HG02970 (cell line): ENCODE measurements around the gene SCGB3A1.

Experiments used
- ATAC-seq: cut with Tn5 transposase; IDR thresholded peaks from one replicate; pipeline ENCODE4 v1.9.1; 2021; ENCODE audit warnings: mild to moderate bottlenecking, moderate library complexity, moderate number of reproducible peaks; ENCODE audit not compliant: unreplicated experiment, low FRiP score

The SCGB3A1 gene, protein sequence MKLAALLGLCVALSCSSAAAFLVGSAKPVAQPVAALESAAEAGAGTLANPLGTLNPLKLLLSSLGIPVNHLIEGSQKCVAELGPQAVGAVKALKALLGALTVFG

DNA sequence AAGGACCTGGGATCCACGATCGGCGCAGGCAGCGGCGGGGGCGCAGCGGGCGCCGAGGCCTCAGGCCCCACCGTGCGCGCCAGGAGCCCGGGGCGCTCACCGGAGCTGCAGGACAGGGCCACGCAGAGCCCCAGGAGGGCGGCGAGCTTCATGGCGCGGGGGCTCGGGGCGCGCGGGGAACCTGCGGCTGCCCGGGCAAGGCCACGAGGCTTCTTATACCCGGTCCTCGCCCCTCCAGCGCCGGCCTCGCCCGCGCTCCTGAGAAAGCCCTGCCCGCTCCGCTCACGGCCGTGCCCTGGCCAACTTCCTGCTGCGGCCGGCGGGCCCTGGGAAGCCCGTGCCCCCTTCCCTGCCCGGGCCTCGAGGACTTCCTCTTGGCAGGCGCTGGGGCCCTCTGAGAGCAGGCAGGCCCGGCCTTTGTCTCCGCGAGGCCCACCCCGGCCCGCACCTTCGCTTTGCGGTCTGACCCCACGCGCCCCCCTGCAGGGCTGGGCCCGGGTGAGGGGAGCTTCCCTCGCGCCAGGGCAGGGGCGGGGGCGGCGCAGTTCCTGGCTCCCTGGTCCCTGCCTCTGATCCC lies at the start of gene SCGB3A1:
Gene SCGB3A1 (minus strand): TSS at position 189 of the 577 bp plus-strand sequence. CDS start 37 bp downstream, at position 152.
- no peak for ATAC-seq

DNA sequence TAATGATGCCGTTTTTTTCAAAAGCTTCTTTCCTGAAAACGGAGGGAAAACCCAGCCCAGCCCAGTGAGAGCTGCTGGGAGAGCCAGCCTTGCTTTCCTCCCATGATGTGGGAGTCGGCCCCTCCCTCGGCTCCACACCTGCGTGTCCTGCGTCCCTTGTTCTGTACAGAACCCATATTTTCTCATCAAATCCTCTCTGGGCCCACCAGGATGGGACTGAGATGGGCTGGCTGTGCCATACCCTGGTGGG lies 49.2 kb upstream of the SCGB3A1 start:
- ATAC-seq = no peak

DNA sequence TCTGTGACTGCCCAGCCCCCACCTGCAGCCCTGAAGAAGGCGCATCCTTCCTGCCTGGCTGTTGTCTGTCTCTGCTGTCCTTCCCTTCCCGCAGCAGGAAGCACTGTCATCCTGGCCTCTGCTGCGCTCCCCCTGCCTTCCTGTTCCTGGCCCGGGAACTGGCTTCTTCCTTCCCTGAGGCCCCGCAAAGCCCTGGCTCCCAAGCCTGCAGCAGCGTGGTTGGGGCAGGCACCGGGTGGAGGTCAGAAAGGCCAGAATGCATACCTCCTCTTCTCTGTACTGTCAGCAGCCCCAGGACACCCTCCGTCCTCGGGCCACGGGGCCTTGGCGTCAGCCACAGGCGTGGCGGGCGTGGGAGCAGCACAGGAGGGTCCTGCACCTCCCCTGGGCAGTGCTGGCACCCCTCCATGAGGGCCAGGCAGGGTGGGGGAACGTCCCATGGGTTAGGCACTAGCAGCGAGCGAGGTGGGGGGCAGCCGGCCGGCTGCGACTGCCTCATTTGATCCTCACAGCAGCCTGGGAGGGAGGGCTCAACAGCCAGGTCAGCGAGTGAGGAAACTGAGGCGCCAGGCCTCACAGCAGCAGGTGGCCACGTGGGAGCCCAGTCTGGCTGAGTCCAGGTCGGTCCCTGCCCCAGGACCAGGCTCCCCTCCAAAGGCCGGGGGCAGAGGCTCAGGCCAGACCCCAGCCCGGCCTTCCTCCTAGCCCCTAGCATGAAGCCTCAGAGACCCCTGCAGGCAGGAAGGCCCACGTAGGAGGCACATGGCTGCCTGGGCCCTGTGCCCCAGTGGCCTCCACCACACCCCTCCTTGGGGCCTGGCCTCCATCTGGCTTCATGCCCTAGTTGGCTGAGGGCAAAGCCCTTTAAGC lies 48.7 kb upstream of the SCGB3A1 start:
- no peak for ATAC-seq

DNA sequence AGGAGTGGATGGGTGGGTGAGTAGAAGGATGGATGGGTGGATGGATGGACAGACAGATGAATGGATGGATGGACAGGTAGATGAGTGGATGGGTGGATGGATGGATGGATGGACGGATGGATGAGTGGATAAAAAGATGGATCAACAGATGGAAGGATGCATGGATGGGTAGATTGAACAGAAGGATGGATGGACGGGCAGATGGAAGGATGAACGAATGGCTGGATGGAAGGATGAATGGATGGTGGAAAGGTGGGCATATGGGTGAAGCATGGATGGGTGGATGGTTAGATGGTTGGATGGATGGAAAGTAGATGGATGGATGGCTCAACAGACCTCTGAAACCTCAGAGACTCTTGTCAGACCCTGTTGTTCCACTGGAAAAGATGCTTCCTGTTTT lies 48.0 kb upstream of the SCGB3A1 start:
- ATAC-seq = no peak

DNA sequence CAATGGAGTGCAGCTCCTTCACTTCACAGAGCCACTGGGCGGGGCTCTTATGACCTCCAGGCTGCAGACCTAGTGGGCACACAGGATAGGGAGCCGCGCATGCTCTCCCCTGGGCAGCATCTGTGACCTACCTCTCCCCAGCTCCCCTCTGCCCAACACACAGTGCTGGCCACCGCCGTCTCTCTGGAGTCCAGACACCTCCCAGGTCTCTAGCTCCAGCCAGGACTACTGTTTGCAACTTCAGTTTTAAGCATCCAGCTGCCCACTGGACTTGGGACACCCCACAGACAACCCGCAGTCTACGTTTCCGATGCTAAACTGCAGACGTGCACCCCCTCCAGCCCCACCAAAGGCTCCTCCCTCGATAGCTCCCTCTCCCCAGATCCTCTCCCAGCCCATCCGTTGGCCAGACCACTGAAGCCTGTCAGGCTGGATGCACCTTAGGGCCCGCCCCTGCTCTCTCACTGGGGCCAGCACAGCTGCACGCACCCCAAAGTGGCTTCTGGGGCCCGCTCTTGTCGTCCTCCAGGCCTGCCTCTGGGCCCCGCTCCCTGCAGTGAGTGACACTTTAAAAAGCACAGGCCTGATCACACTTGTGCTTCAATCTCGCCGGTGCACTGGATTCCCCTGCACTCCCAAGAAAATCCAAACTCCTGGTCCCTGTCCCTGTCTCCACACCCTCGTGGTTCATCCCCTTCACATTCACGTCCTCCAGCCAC lies 46.8 kb upstream of the SCGB3A1 start:
- ATAC-seq = no peak

DNA sequence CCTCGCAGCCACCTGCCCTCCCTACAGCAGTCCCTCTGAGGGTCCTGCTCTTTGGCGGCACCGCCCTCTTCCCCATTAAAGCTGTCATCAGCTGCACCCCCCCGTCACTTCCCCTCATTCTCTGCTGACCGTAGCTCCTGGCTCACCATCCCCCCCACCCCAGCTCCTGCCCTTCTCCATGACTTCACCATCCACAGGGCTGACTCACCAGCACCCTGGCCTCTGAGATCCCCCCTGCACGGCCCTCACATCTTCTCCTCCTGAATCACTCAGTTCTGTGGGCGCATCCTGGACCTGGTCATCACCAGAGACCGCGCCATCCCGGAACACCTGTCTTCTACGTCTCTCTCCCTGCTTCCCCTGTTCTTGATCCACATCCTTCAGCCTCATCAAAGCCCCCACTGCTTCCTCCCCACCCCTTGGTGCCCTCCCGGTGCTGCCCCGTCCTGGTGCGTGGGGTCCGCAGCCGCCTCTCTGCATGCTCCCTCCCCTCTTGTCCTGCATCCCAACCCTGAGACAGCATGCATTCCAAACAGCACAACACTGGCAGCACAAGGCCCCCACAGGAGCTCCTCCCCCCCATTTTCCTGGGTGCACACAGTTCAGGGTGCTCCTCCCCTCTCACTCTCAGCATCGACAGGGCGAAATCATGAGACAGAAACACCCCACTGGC lies 45.2 kb upstream of the SCGB3A1 start:
- ATAC-seq = no peak

DNA sequence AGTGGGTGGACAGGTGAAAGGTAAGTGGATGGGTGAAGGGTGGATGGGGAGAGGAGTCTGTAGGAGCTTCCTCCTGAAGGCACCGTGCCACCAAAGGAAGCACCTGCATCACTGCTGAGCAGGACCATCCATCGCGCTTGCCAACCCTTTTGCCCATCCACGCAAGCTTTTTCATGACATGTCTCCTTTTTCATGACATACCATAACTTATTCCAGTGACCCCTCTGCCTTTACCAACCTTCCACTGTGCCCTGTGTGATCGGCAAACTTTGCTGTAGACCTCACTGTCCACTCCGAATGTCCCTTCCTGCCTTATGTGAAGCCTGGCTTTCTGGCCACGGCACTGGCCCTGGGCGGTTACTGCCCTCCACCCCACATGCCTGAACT lies 44.7 kb upstream of the SCGB3A1 start:
- no peak for ATAC-seq

DNA sequence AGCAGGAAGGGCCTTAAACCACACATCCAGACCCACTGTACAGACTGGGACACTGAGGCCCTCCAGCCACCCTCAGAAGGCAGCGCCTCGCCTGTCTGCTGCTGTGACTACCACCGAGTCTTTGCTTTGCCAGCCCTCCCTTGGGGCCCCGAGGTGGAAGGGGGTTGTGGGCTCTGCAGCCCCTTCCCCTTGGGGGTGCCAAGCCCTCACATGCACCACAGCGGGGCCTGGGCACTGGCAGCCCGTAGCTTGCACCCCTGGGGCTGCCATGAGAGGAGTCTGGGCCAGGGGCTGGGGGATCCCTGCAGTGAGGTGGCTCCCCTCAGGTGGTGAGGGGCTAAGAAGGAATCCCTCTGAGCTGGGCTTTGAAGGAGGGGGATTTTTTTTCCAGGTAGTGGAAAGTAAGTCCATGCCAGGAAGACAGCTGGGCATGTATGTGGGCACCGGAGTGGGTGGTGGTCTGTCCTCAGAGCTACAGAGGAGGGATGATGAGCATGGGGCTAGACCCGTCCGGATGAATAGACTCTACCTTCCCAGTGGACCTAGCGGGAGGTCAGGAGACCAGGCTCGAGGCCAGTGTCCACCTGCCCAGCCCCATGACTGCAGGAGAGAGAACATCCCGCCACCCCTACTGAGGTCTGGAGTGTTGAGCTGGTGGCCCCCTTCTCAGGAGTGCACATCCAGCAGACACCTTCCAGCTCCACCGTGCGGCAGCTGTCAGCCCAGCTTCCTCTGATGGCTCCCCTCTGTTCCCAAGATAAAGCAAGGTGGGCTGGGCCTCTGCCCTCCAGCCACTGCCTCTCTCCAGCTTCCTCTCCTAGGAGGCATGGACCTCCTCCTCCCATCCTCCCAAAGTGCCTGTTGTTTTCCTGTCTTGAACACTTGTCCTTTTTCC lies 42.2 kb upstream of the SCGB3A1 start:
- ATAC-seq = no peak

DNA sequence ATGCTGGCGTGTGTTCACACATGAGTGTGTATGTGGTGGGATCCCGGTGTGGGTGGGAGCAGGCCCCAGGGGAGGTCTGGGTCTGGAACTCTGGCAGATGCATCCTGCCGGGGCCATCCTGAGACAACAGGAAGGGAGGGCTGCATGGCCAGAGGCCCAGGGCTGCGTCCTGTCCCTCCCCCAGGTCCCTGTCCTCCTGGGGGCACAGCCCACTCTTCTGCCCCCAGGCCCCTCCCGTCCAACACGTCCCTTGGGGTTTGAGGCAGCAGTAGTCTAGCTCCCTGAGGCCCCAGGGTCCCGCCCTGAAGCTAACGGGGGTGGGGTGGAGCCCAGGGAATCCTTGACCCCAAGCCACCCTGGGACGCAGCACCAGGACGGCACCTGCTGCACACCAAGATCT lies 41.5 kb upstream of the SCGB3A1 start:
- no peak for ATAC-seq

DNA sequence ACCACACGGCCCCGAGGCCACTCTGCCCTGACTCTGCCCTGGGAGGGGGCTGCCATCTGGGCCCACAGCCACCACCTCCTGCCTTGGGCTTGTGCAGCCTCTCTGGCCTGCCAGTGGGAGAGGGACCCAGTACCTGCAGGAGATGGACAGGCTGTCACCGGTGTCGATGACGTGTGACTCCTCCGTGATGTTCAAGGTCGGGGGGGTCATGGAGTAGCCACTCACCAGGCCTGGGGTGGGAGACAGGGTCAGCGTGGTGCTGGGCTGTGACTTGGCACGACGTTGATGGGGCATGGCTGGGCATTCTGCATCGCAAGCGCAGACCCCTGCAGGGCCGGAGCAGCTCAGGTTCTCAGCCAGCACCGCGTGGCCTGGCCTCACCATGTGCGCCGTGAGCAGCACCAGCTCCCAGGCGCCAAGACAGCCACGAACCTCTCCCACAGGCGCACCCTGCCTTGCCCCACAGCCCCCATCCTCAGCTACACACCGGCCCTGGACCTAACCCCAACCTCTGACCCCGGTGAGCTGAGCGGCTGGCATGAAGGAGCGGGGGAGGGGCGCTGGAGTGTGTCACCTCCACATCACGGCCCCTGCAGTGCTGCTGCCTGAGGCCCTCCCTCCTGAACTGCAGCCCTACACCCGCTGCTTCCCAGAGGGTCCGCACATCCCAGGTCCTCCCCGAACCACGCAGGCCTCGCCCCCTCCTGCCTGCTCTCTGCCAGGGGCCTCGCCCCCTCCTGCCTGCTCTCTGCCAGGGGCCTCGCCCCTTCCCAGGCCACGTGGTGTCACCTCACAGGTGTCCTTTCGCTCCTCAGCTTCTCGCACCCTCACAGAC lies 40.5 kb upstream of the SCGB3A1 start:
- ATAC-seq = no peak

DNA sequence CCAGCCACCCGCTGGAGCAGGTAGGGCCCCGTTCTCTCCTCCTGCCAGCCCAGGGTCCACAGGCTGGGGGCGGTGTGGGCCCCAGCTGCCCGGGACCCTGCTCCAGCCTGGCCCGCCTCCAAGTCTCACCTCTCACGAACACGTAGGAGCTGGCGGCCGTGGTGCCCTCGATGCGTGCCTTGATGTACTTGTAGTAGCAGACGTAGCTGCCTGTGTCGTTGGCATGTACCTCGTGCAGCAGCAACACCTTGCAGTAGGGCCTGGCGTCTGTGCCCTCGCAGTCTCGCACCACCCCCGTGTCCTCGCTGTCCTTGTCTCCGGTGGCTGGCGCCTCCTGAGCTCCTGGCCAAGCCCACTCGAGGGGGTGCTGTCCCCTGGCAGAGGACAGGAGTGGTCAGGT lies 39.1 kb upstream of the SCGB3A1 start:
- no peak for ATAC-seq

DNA sequence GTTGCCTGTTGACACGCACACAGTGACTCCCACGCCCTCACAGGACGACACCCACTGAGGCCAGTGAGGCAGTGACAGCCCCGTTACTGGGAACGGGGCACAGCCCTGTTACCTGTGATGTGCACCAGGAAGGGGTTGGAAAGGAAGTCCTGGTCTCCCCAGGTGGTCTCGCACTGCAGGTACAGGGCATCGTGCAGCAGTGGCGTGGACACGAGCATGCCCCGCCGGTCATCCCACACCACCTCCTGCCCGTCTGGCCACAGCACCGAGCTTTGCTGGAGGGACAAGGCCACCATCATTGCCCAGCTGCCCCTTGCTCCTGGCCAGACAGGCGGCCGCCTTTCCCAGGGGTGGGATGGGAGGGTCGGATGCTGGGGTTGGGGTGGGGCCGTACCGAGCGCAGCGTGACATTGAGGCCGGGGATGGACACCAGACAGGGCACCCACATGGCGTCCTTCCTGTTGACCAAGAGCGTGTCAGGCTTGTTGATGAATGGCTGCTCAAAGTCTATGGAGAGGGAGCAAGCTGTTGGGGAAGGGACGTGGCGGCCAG lies 38.6 kb upstream of the SCGB3A1 start:
- ATAC-seq = no peak

DNA sequence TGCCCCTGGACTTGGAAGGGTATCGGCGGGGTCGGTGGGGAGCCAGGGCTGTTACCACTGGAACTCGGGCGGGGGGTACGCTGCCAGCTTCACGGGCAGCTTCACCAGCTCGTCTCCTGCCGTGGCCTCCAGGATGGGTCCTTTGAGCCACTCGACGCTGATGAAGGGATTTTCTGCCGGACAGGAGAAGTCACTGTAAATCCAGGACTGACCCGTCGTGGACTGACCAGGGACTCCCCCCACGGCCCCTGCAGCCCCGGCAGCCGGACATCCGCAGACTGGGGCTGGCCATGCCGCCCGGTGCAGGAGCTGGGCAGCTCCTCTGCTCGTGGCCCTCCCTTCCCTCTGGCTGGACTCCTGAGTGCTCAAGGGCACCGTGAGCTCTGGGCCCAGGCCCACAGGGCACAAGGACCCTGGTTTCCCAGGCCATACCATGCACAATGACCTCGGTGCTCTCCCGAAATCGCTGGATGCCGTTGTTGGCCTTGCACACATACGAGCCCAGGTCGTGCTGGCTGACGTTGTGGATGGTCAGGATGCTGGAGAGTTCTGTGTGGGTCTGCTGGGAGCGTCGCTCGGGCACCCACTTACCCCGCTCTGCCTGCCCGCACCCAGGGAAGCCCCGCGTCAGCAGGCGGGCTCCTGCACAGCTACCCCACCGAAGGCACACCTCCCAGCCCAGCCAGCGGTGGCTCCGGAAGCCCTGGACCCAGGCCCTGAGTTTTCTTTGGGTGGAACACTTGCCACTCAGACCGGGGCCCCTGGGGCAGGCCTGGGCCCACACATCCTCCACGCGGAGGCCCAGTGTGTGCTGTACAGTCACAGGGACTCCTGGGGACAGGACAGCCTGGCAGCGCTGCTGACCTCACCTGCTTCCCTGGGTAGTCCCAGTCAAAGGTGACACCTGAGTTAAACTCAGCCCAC lies 37.8 kb upstream of the SCGB3A1 start:
- no peak for ATAC-seq

DNA sequence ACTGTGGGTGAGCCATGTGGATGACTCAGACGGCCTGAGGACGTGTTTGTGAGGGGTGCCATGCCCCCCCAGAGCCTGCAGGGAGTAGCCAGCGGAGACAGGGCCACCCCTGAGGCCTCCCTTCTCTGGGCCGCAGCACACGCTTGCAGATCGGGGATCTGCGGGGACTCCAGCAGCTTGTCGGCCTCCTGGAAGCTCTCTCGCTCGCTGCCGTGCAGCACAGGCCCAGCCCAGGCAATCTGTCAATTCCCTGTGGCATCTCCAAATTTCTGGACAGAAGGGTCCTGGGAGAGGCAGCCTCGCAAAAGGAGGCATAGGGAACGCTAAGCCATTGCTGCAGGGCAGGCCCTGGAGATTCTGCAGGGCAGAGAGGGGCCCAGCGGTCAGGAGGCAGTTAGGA lies 36.9 kb upstream of the SCGB3A1 start:
- ATAC-seq = no peak

DNA sequence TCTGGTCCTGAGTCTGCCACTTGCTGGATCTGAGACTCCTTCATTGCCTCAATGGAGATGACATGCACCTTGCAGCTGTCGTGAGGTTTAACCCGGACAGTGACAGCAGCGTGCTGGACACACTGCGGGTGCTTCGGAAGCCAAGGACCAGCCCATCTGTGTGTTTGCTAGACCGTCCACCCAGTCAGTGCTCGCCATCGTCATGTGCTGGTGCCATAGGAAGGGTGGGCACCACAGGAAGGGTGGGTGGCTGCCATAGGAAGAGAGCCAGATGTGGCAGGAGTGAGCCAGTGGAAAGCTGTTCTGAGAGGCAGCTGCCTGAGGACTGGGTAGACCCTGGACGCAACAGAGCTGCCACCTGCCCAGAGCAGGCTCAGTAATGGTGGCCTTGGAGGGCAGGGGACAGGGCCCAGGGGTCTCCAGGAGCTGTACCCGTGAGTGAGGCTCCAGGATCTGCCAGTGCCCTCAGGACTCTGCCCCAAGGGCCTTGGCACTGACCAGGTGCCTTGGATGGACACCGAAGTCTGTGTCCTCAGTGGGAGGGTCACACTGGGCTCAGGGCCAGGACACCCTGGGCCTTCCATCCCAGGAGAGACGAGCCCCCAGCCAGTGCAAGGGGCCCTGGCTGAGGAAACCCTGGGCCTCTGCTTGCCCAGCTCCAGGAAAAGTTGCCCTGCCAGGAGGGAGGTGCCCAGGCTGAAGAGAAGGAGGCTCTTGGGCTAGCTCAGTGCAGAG lies 36.3 kb upstream of the SCGB3A1 start:
- ATAC-seq = no peak

DNA sequence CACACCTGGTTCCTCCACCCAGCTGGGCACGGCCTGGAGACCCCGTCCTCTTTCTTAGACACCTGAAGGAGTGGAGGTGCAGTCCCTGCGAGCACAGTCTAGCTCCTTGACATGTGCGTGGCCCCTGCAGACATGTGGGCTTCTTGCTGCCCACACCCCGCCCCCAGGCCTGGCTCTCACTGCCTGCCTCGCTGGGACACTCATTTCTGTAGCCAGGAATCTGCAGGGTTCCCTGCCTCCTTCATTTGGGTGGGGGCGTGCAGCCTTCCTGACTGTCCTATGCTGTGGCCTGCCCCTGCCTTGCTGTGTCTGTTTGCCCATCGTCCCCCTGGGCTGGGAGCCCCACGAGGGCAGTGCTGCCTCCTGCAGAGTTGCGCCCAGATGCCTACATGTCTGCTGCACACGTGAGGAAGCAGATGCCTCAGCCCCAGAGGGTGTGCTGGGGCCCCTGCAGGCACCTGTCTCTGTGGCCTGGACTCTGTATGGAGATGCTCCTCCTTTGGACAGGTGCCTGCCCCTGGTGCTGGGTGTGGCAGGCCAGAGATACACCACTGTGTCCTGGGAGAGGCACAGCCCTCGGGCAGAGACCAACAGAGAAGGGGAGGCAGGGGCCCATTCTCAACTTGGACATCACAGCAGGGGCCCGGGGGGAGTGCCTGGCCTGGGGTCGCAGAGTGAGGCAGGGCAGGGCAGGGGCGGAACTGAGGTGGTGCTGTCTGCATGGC lies 35.5 kb upstream of the SCGB3A1 start:
- ATAC-seq = no peak
